IMR-90 (cell line): ENCODE results near the gene UNC5A. TPM values are rescaled to one million over a fixed set of nuclear protein-coding genes. Genes with fewer than 3 reads are reported as not detected.

Experiments used
- ATAC-seq: fragments of 200-7000 bp; cut with Tn5 transposase; 2 replicates; pipeline ENCODE4 v1.9.1; 2020; ENCODE audit warnings: low read depth, mild to moderate bottlenecking, moderate library complexity
- BruUV-seq: library from RNA; stranded (reverse); fragments of 400-500 nt; replicated peaks from 2 replicates; lab custom pipeline; 2021; lab: Mats Ljungman, UMichigan
- CTCF ChIA-PET: fragments of 300-600 bp; formaldehyde crosslinking; extraction: SDS; loops from one replicate; lab custom pipeline; 2021; ENCODE audit warnings: antibody characterized with exemption; lab: Yijun Ruan, JAX
- POLR2A ChIA-PET: fragments of 300-600 bp; sonication (Branson Sonifier 250); formaldehyde crosslinking; loops from one replicate; lab custom pipeline; 2022; ENCODE audit warnings: antibody characterized with exemption; ENCODE audit not compliant: unreplicated experiment; lab: Charles Lee
- DNase-seq: peaks from one replicate; pipeline ENCODE4 v3.0.0; 2013
- H2AFZ ChIP-seq: replicated peaks from 2 replicates; pipeline ENCODE3; 2013; ENCODE audit warnings: low read length, mild to moderate bottlenecking; ENCODE audit not compliant: poor library complexity
- H2AK5ac ChIP-seq: 2 replicates; pipeline ENCODE4 v1.6.1; 2013; ENCODE audit warnings: low read depth, low read length, inconsistent platforms
- H2AK9ac ChIP-seq: replicated peaks from 2 replicates; pipeline ENCODE3; 2013; ENCODE audit warnings: mild to moderate bottlenecking, low read depth, low read length, moderate library complexity; ENCODE audit not compliant: poor library complexity
- H2BK120ac ChIP-seq: 2 replicates; pipeline ENCODE4 v1.6.1; 2013; ENCODE audit warnings: low read depth, low read length, inconsistent platforms
- H2BK15ac ChIP-seq: 3 replicates; pipeline ENCODE4 v1.6.1; 2013; ENCODE audit warnings: low read depth, low read length, inconsistent platforms
- H2BK20ac ChIP-seq: 2 replicates; pipeline ENCODE4 v1.6.1; 2013; ENCODE audit warnings: low read depth, mild to moderate bottlenecking, inconsistent platforms, low read length, moderate library complexity
- H2BK5ac ChIP-seq: 2 replicates; pipeline ENCODE4 v1.6.1; 2013; ENCODE audit warnings: mild to moderate bottlenecking, low read depth, low read length, inconsistent platforms; ENCODE audit not compliant: poor library complexity, severe bottlenecking
- H3K14ac ChIP-seq: replicated peaks from 2 replicates; pipeline ENCODE4 v1.6.1; 2013; ENCODE audit warnings: low read depth, low read length, inconsistent platforms
- H3K18ac ChIP-seq: 2 replicates; pipeline ENCODE4 v1.6.1; 2013; ENCODE audit warnings: low read depth, low read length, control low read depth
- H3K23ac ChIP-seq: 2 replicates; pipeline ENCODE4 v1.6.1; 2013; ENCODE audit warnings: low read depth, low read length, inconsistent platforms
- H3K27ac ChIP-seq: 2 replicates; pipeline ENCODE4 v1.5.1; 2013; ENCODE audit warnings: mild to moderate bottlenecking, control low read depth, low read length; ENCODE audit not compliant: insufficient read depth
- H3K27me3 ChIP-seq: 2 replicates; pipeline ENCODE4 v1.6.1; 2013; ENCODE audit warnings: low read length; ENCODE audit not compliant: control insufficient read depth, insufficient read depth
- H3K36me3 ChIP-seq: 2 replicates; pipeline ENCODE4 v1.6.1; 2013; ENCODE audit warnings: low read length, mixed read lengths; ENCODE audit not compliant: control insufficient read depth, insufficient read depth
- H3K4ac ChIP-seq: 2 replicates; pipeline ENCODE4 v1.6.1; 2013; ENCODE audit warnings: low read depth, low read length, inconsistent platforms
- H3K4me1 ChIP-seq: 2 replicates; pipeline ENCODE4 v1.6.1; 2013; ENCODE audit warnings: low read length, mixed read lengths; ENCODE audit not compliant: control insufficient read depth, insufficient read depth
- H3K4me2 ChIP-seq: 2 replicates; pipeline ENCODE4 v1.6.1; 2013; ENCODE audit warnings: low read depth, mild to moderate bottlenecking, control low read depth, low read length, moderate library complexity
- H3K4me3 ChIP-seq: 2 replicates; pipeline ENCODE4 v1.5.1; 2013; ENCODE audit warnings: low read depth, mild to moderate bottlenecking, control low read depth, low read length, moderate library complexity; ENCODE audit not compliant: insufficient read depth
- H3K56ac ChIP-seq: 2 replicates; pipeline ENCODE4 v1.6.1; 2013; ENCODE audit warnings: low read length, inconsistent platforms; ENCODE audit not compliant: insufficient read depth; ENCODE audit errors: extremely low read depth
- H3K79me1 ChIP-seq, 2 experiments: 2 replicates each; pipeline ENCODE4 v1.6.1; 2013; ENCODE audit warnings: low read length in 2 of 2, inconsistent platforms in 1 of 2, low read depth in 1 of 2
- H3K9ac ChIP-seq: 2 replicates; pipeline ENCODE4 v1.6.1; 2013; ENCODE audit warnings: low read depth, low read length, control low read depth
- H3K9me1 ChIP-seq: 2 replicates; pipeline ENCODE4 v1.6.1; 2013; ENCODE audit warnings: low read length, inconsistent platforms; ENCODE audit not compliant: insufficient read depth
- H3K9me3 ChIP-seq: 2 replicates; pipeline ENCODE4 v1.6.1; 2013; ENCODE audit warnings: low read length; ENCODE audit not compliant: control insufficient read depth, insufficient read depth
- H4K20me1 ChIP-seq: 2 replicates; pipeline ENCODE4 v1.6.1; 2013; ENCODE audit warnings: low read length, inconsistent platforms; ENCODE audit not compliant: insufficient read depth
- H4K5ac ChIP-seq: 2 replicates; pipeline ENCODE4 v1.6.1; 2013; ENCODE audit warnings: mild to moderate bottlenecking, low read depth, low read length, control low read depth
- H4K8ac ChIP-seq, 2 experiments: 2 replicates each; pipeline ENCODE4 v1.6.1; 2013; ENCODE audit warnings: low read depth in 2 of 2, low read length in 2 of 2, control low read depth in 1 of 2, inconsistent platforms in 1 of 2
- H4K91ac ChIP-seq: 2 replicates; pipeline ENCODE4 v1.6.1; 2013; ENCODE audit warnings: low read depth, low read length, inconsistent platforms; ENCODE audit not compliant: insufficient read depth
- BHLHE40 ChIP-seq: fragments of 150-350 bp; IDR thresholded peaks from 2 replicates; pipeline ENCODE4 v1.6.1; 2016; ENCODE audit warnings: mild to moderate bottlenecking, low read depth, low read length
- CEBPB ChIP-seq: IDR thresholded peaks from 2 replicates; pipeline ENCODE4 v1.6.1; 2012; ENCODE audit warnings: low read depth, low read length, improper control_type of control experiment
- FOS ChIP-seq: fragments of 150-350 bp; IDR thresholded peaks from 2 replicates; pipeline ENCODE4 v1.6.1; 2016; ENCODE audit warnings: low read depth, low read length
- MAFK ChIP-seq: IDR thresholded peaks from 2 replicates; pipeline ENCODE4 v1.6.1; 2012; ENCODE audit warnings: low read depth, low read length, improper control_type of control experiment
- RAD21 ChIP-seq: IDR thresholded peaks from 2 replicates; pipeline ENCODE4 v1.6.1; 2012; ENCODE audit warnings: low read length, improper control_type of control experiment
- RCOR1 ChIP-seq: IDR thresholded peaks from 2 replicates; pipeline ENCODE4 v1.6.1; 2012; ENCODE audit warnings: mild to moderate bottlenecking, low read length, improper control_type of control experiment; ENCODE audit not compliant: insufficient replicate concordance
- WGBS, 2 experiments: methylation state at CpG; one replicate each; pipeline versions ENCODE4 v1.1.5 to v1.1.7; 2013; ENCODE audit warnings: missing lambda C conversion rate in 2 of 2; ENCODE audit not compliant: insufficient read length in 1 of 2; ENCODE audit errors: extremely low coverage in 2 of 2; 5-methylcytosine and 5-hydroxymethylcytosine counted together
- dilution Hi-C: fragments of 300-500 bp; cut with HindIII; formaldehyde crosslinking; loops from one replicate; pipeline ENCODE4 v1.14.3; 2018; ENCODE audit warnings: low sequenced_read_pairs; ENCODE audit not compliant: unreplicated experiment
- in situ Hi-C: fragments of 300-500 bp; cut with MboI; formaldehyde crosslinking; loops from 3 replicates; pipeline ENCODE4 v1.14.3; 2019; ENCODE audit warnings: low sequenced_read_pairs, inconsistent platforms, mixed read lengths
- intact Hi-C: fragments of 100-400 bp; cut with micrococcal nuclease; formaldehyde crosslinking; loops from 2 replicates; pipeline ENCODE4 v1.10.0; 2022
- polyA plus RNA-seq, 3 experiments: library from polyadenylated mRNA; depleted of rRNA; stranded (reverse); fragments of >200 nt; gene quantifications; 2 replicates each; pipeline ENCODE4 v1.2.3, GENCODE V29; 2012; ENCODE audit warnings: low replicate concordance in 1 of 3
- total RNA-seq: library from RNA; depleted of rRNA; stranded (reverse); fragments of >200 nt; gene quantifications from 2 replicates; pipeline ENCODE4 v1.2.3, GENCODE V29; 2012
- TF ChIP-seq, protein P1 (sequence below): fragments of 150-350 bp; IDR thresholded peaks from 2 replicates; pipeline ENCODE4 v1.6.1; 2017; ENCODE audit warnings: mild to moderate bottlenecking, antibody characterized with exemption, low read length, low read depth
- TF ChIP-seq, protein P2 (sequence below): conservative IDR thresholded peaks from 2 replicates; pipeline ENCODE4 v1.5.1; 2012; ENCODE audit warnings: mild to moderate bottlenecking, low read depth, low read length, improper control_type of control experiment

Gene UNC5A
- total and polyA plus RNA-seq, 2 of the 4 experiments (the other 2 are of a cell fraction): not detected

DNA sequence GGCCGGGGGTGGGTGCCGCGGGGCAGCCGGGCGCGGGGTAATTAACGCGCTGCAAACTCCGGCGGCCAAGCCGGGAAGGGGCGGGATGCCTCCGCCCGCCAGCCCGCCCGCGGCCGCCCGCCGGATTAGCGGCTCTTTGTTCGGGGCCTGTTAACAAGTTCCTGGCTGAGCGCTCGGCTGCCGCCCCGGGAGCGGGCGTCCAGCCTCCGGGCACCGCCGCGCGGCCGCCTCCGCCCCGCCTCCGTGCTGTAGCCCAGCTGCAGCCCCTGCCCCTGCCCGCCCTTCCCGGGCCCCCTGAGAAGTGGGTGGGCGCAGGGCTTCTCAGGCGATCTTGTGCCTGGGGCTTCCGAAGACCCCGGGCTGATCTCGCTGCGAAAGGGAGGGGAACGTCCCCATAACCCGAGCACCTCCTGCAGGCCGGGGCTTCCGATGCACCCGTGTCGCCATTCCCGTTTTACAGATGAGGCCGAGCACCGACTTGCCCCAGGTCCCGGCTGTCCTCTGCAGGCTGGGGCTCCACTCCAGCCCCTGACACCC lies 7.5 kb downstream of the UNC5A start:
- Histone ChIP-seq H4K5ac (no peak overlapping the region), H3K56ac (no peak overlapping the region), H2AFZ (peak overlapping the region; percentile 58), H2BK20ac (no peak overlapping the region), H2AK5ac (no peak overlapping the region), H3K27ac (no peak overlapping the region), H4K20me1 (no peaks in the 10 kb centered on the region), H3K9me3 (no peaks in the 10 kb centered on the region; the same call in 1 of the 2 replicates), H3K4me2 (no peak overlapping the region), H3K14ac (no peak overlapping the region), H3K18ac (no peak overlapping the region), H3K4me3 (no peak overlapping the region; the same call in 1 of the 2 replicates), H4K91ac (no peak overlapping the region), H3K4ac (no peak overlapping the region), H3K9ac (no peak overlapping the region), H3K23ac (no peak overlapping the region), H2BK120ac (no peak overlapping the region), H3K9me1 (no peaks in the 10 kb centered on the region), H3K36me3 (no peaks in the 10 kb centered on the region), H2AK9ac (no peak overlapping the region), H4K8ac (no peak overlapping the region), H2BK15ac (no peak overlapping the region), H2BK5ac (no peak overlapping the region), H3K27me3 (peaks cover 73% of the 10 kb centered on the region), H3K4me1 (no peaks in the 10 kb centered on the region), H3K79me1 (no peaks in the 10 kb centered on the region)
- POLR2A ChIA-PET: no interaction called here
- DNase-seq: no peak
- peak; percentile 73 for ATAC-seq
- no TSS peak for BruUV-seq
- intact Hi-C loops: loop anchor here (10.0 kb wide), 1 partner anchor 153 kb away; no protein-coding TSS in a partner anchor
- CTCF ChIA-PET: no interaction called here
- TF ChIP-seq MAFK (no peak), FOS (no peak), RCOR1 (no peak), RAD21 (no peak), BHLHE40 (no peak), CEBPB (no peak)
- TF ChIP-seq, protein P1, sequence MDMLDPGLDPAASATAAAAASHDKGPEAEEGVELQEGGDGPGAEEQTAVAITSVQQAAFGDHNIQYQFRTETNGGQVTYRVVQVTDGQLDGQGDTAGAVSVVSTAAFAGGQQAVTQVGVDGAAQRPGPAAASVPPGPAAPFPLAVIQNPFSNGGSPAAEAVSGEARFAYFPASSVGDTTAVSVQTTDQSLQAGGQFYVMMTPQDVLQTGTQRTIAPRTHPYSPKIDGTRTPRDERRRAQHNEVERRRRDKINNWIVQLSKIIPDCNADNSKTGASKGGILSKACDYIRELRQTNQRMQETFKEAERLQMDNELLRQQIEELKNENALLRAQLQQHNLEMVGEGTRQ: no peak
- TF ChIP-seq, protein P2, sequence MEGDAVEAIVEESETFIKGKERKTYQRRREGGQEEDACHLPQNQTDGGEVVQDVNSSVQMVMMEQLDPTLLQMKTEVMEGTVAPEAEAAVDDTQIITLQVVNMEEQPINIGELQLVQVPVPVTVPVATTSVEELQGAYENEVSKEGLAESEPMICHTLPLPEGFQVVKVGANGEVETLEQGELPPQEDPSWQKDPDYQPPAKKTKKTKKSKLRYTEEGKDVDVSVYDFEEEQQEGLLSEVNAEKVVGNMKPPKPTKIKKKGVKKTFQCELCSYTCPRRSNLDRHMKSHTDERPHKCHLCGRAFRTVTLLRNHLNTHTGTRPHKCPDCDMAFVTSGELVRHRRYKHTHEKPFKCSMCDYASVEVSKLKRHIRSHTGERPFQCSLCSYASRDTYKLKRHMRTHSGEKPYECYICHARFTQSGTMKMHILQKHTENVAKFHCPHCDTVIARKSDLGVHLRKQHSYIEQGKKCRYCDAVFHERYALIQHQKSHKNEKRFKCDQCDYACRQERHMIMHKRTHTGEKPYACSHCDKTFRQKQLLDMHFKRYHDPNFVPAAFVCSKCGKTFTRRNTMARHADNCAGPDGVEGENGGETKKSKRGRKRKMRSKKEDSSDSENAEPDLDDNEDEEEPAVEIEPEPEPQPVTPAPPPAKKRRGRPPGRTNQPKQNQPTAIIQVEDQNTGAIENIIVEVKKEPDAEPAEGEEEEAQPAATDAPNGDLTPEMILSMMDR: peak; percentile 29; the same call in 1 of the 2 replicates
- in situ Hi-C loops: no loop called here
- WGBS, 2 experiments: 3% methylated on average over 38 of the region's 55 CpGs; no CpG with 5 or more reads in 1 of the 2 experiments
- dilution Hi-C loops: no loop called here
